Muscle of back (tissue), 13 donors: ENCODE measurements around the gene KRTAP5-10. TPM values are rescaled to one million over a fixed set of nuclear protein-coding genes. Genes with fewer than 3 reads are reported as not detected.
"Not testable (repeated sequence)": the region's sequence is repeated elsewhere in the genome, so short reads cannot be mapped to it uniquely, and the experiment has no call there.

ENCODE experiments used
- DNase-seq, 3 donors: peaks; one replicate each; pipeline versions ENCODE4 v3.0.0 to v3.0.0-alpha.2; 2013
- long read RNA-seq, 9 donors: transcript quantifications; one replicate each; lab custom pipeline, GENCODE V29; 2026
- polyA plus RNA-seq, 10 donors: library from polyadenylated mRNA; unstranded; fragments of 120-200 nt; gene quantifications; one replicate each; pipeline ENCODE4 v1.2.1, GENCODE V29; 2013; ENCODE audit not compliant: insufficient read length in 10 of 10

Gene KRTAP5-10
- not detected for polyA plus RNA-seq
- long read RNA-seq, donor 1 = 0 reads
- long read RNA-seq, donor 2 = 0 reads
- long read RNA-seq, donor 3 = 0 reads
- long read RNA-seq, donor 4 = 0 reads
- long read RNA-seq, donor 5 = 0 reads
- long read RNA-seq, donor 6 = 0 reads
- long read RNA-seq, donor 7 = 0 reads
- long read RNA-seq, donor 8 = 0 reads
- long read RNA-seq, donor 9 = 0 reads

- no peak for DNase-seq
These were observed at the start of gene KRTAP5-10 for GRCh38 chr11:71565263-71565662. Gene KRTAP5-10, plus strand, starts transcription at chr11:71565563. Its CDS starts 25 bp downstream, at chr11:71565588.

GRCh38 chr11:71518506-71519471 is 46.6 kb upstream of the KRTAP5-10 start:
- DNase-seq = no peak

- no peak for DNase-seq
These were observed 45.8 kb upstream of the KRTAP5-10 start for GRCh38 chr11:71519546-71519945.

GRCh38 chr11:71525188-71525937 is 40.0 kb upstream of the KRTAP5-10 start:
- no peak for DNase-seq

GRCh38 chr11:71525938-71526495 is 39.3 kb upstream of the KRTAP5-10 start:
- DNase-seq = no peak

- not testable (repeated sequence) for DNase-seq
These were observed 38.4 kb upstream of the KRTAP5-10 start, which contains the start of gene KRTAP5-7 for GRCh38 chr11:71526796-71527575. Gene KRTAP5-7, plus strand, starts transcription at chr11:71527267. Its CDS starts 34 bp downstream, at chr11:71527301.

- no peak for DNase-seq
These were observed 37.7 kb upstream of the KRTAP5-10 start for GRCh38 chr11:71527576-71528210.

GRCh38 chr11:71530602-71531001 is 34.8 kb upstream of the KRTAP5-10 start:
- DNase-seq = no peak

- no peak for DNase-seq
These were observed 33.2 kb upstream of the KRTAP5-10 start for GRCh38 chr11:71532036-71532610.

GRCh38 chr11:71534711-71535608 is 30.4 kb upstream of the KRTAP5-10 start:
- DNase-seq = not testable (repeated sequence)

GRCh38 chr11:71535825-71536224 is 29.5 kb upstream of the KRTAP5-10 start:
- no peak for DNase-seq

GRCh38 chr11:71537537-71537936 is 27.8 kb upstream of the KRTAP5-10 start:
- DNase-seq = no peak

GRCh38 chr11:71537977-71538665 is 27.2 kb upstream of the KRTAP5-10 start, which contains the start of gene KRTAP5-8:
Gene KRTAP5-8, plus strand, starts transcription at chr11:71538025. Its CDS starts 31 bp downstream, at chr11:71538056.
- not testable (repeated sequence) for DNase-seq

- no peak for DNase-seq
These were observed 26.7 kb upstream of the KRTAP5-10 start for GRCh38 chr11:71538666-71538990.

- no peak for DNase-seq
These were observed 26.3 kb upstream of the KRTAP5-10 start for GRCh38 chr11:71539017-71539416.

GRCh38 chr11:71539971-71540370 is 25.4 kb upstream of the KRTAP5-10 start:
- not testable (repeated sequence) for DNase-seq

GRCh38 chr11:71540521-71541304 is 24.6 kb upstream of the KRTAP5-10 start:
- not testable (repeated sequence) for DNase-seq
